Ectodermal cell (in vitro differentiated cells): ENCODE data around the gene ZSWIM6.

ENCODE experiments used
- H3K27ac ChIP-seq: 2 replicates; pipeline ENCODE4 v1.7.0; 2013; ENCODE audit warnings: mild to moderate bottlenecking, low read depth, low read length; ENCODE audit not compliant: insufficient read depth, poor library complexity, severe bottlenecking
- H3K27me3 ChIP-seq: 2 replicates; pipeline ENCODE4 v1.7.0; 2013; ENCODE audit warnings: mild to moderate bottlenecking, low read length; ENCODE audit not compliant: insufficient read depth, control insufficient read depth, poor library complexity, severe bottlenecking
- H3K36me3 ChIP-seq: one replicate; pipeline ENCODE4 v1.7.0; 2013; ENCODE audit warnings: low read length; ENCODE audit not compliant: control insufficient read depth, insufficient read depth
- H3K4me1 ChIP-seq: one replicate; pipeline ENCODE4 v1.7.0; 2013; ENCODE audit warnings: low read length; ENCODE audit not compliant: control insufficient read depth, insufficient read depth
- H3K4me3 ChIP-seq: 2 replicates; pipeline ENCODE4 v1.7.0; 2013; ENCODE audit warnings: low read depth, low read length, control low read depth; ENCODE audit not compliant: insufficient read depth
- H3K9me3 ChIP-seq: 2 replicates; pipeline ENCODE4 v1.7.0; 2013; ENCODE audit warnings: mild to moderate bottlenecking, low read length, moderate library complexity; ENCODE audit not compliant: control insufficient read depth
- WGBS, 2 experiments: methylation state at CpG; one replicate each; pipeline ENCODE4 v1.1.7; 2013; ENCODE audit warnings: missing lambda C conversion rate in 2 of 2; 5-methylcytosine and 5-hydroxymethylcytosine counted together

The ZSWIM6 gene

DNA sequence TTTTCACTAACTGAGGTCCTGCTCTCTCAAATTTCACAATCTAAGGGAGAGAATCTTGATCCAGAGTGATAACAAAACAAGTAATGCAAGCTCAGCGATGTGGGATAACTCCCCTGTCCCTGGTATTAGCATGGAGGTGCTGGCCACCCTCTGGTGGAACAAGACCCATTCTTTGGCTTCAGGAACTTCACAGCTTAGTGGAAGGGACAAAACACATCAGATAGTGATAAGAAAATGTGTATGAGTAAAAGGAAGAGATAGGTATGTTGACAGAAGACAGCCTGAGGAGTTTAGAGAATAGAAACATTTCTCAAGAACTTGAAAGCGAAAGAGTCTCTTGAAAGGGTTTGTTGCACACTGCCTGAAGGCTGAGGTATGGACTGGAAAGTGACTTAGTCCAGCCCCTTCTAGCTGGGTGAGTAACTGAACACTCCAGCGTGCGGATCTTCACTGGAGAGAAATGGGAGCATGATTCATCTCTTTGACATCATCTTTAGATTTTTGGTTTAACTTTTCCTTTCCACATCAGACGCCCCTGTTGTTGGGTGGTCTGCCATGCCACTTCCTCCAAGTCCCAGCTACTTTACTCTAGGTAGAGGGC is 25.4 kb upstream of the ZSWIM6 start:
- Histone ChIP-seq H3K27ac (no peak overlapping the region), H3K36me3 (no peaks in the 10 kb centered on the region), H3K9me3 (no peaks in the 10 kb centered on the region), H3K4me1 (peaks cover 7% of the 10 kb centered on the region), H3K4me3 (no peak overlapping the region), H3K27me3 (no peaks in the 10 kb centered on the region)
- 92 to 94% methylated on average over 4 to 5 of the region's 5 CpGs for WGBS, 2 experiments

DNA sequence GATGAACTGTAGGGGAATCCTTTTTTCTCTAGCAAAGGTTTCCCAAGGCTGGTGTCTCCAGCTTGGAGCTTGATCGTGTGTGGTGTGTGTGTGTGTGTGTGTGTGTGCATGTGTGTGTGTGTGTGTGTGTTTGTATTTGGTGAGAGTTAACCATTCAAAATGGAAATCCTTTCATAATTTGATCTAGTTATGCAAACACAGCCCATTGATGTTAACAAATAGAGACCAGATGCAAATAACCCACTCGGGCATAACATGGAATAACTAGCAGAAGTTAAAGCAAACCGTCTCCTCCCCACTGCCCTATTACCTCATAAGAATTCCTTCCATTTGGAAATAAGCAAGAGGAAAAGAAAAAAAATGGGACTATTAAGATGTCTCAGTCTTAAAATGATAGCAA is 24.9 kb upstream of the ZSWIM6 start:
- Histone ChIP-seq H3K27me3 (no peaks in the 10 kb centered on the region), H3K36me3 (no peaks in the 10 kb centered on the region), H3K4me1 (peaks cover 4% of the 10 kb centered on the region), H3K9me3 (no peaks in the 10 kb centered on the region), H3K4me3 (no peak overlapping the region), H3K27ac (no peak overlapping the region)
- 85 to 100% methylated on average over 1 to 2 of the region's 3 CpGs for WGBS, 2 experiments

- no peak overlapping the region for H3K27ac ChIP-seq
- WGBS, 2 experiments, result 94% methylated on average over 1 of the region's 1 CpG
These were observed 24.4 kb upstream of the ZSWIM6 start for GRCh38 chr5:61307611-61308010.

DNA sequence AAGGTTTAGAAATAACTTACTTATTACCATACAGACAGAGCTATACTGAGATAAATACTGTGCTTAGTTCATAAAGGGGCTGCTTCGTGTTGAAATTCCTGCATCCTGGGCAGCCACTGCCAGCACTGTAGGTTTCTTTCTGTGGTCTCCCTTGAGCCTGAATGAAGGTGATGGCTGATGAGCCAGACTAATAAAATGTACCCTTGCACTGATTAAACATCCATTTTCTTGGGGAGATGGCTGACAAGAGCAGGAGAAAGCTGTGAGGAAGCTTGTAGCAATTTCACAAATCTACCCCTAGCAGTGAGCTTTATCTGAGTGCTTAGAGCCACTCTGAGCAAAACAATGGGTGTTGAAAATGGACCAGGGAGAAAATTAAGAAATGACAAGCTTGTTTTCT is 23.3 kb upstream of the ZSWIM6 start:
- peaks cover 4% of the 10 kb centered on the region for H3K4me1 ChIP-seq
- WGBS, 2 experiments, result 73 to 79% methylated on average over 1 of the region's 1 CpG
- H3K27ac ChIP-seq, result no peak overlapping the region
- H3K27me3 ChIP-seq, result no peaks in the 10 kb centered on the region
- H3K4me3 ChIP-seq, result no peak overlapping the region
- H3K36me3 ChIP-seq, result no peaks in the 10 kb centered on the region
- H3K9me3 ChIP-seq, result no peaks in the 10 kb centered on the region

More at GRCh38 chr5:61307611-61308010, 24.4 kb upstream of the ZSWIM6 start:
- H3K9me3 ChIP-seq, result no peaks in the 10 kb centered on the region
- no peaks in the 10 kb centered on the region for H3K36me3 ChIP-seq
- peaks cover 4% of the 10 kb centered on the region for H3K4me1 ChIP-seq
- H3K27me3 ChIP-seq, result no peaks in the 10 kb centered on the region
- H3K4me3 ChIP-seq, result no peak overlapping the region

- no peak overlapping the region for H3K27ac ChIP-seq
- H3K4me1 ChIP-seq, result peaks cover 4% of the 10 kb centered on the region
- H3K27me3 ChIP-seq, result no peaks in the 10 kb centered on the region
- H3K36me3 ChIP-seq, result no peaks in the 10 kb centered on the region
- no peak overlapping the region for H3K4me3 ChIP-seq
- no peaks in the 10 kb centered on the region for H3K9me3 ChIP-seq
- 76 to 80% methylated on average over 5 of the region's 5 CpGs for WGBS, 2 experiments
These were observed 22.9 kb upstream of the ZSWIM6 start for GRCh38 chr5:61309115-61309514.

DNA sequence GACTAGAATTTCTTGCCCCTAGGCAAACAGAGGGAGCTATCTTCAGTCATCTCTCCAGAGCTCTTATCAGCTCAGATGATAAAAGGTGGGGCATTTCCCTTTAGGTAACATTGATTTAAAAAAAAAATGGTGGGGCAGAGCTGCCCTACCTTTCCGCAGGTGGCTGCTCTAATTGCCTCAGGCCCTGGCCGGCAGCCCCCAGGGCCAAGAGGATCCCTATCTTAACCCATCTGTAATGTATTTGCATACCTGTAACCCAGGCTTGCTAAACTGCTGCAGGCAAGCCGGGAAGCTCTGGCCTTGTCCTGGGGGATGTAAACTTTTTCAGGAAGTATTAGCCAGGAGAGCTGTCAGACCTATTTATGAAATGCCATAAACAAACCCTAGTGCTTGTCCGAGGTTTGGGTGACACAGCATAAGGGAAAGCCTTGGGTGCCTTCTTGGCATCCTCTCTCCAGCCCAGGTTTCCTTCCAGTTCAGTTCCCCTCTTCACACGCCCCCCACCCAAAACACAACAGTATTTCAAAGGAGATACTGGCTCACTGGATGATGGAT is 20.9 kb upstream of the ZSWIM6 start:
- Histone ChIP-seq H3K9me3 (no peaks in the 10 kb centered on the region), H3K4me3 (no peak overlapping the region), H3K4me1 (peaks cover 4% of the 10 kb centered on the region), H3K27ac (no peak overlapping the region), H3K27me3 (no peaks in the 10 kb centered on the region), H3K36me3 (no peaks in the 10 kb centered on the region)
- 73 to 80% methylated on average over 5 of the region's 5 CpGs for WGBS, 2 experiments

DNA sequence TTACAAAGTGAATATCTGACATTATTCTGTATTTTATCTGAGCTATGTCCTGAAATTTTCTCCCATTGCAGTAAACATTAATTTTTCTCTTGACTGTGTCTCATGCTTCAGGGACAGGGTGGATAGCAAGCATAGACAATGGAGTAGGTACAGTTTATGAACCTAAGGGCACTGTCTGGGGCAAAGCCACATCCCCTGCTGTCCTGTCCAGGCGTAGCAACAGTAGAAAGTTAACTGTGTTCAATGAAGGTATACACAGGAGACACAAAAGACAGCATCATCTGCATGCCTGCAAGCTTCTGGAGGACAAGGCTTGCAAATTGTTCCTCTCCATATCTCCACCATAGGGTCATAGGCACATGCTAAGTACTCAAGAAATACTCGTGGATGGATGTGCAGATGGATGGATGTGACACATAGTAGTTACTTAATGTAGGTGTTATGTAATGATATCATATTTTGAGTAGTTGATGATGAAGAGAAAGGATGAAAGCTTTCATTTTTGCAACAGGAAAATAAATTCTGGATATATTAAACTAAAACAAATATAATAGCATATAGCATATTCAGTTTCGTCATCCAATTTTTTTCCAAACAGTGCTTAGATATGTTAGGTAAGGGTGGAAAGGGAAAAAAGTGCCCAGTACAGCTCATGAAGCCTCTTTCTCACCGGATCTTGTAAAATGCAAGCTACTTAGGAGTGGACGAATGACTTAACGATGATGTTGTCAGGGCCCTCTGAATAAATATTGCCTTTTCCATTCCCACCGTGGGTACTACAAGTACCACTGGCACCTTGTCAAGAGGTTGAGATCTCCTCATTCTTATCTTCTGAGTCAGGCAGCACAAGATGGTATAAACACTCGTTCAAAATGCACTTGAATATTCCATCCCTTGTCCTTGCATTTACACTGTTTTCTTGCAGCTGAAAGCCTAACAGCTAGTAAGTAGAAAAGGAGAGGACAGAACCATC is 19.9 kb upstream of the ZSWIM6 start:
- WGBS, 2 experiments, result 89 to 93% methylated on average over 8 of the region's 8 CpGs
- no peak overlapping the region for H3K27ac ChIP-seq

DNA sequence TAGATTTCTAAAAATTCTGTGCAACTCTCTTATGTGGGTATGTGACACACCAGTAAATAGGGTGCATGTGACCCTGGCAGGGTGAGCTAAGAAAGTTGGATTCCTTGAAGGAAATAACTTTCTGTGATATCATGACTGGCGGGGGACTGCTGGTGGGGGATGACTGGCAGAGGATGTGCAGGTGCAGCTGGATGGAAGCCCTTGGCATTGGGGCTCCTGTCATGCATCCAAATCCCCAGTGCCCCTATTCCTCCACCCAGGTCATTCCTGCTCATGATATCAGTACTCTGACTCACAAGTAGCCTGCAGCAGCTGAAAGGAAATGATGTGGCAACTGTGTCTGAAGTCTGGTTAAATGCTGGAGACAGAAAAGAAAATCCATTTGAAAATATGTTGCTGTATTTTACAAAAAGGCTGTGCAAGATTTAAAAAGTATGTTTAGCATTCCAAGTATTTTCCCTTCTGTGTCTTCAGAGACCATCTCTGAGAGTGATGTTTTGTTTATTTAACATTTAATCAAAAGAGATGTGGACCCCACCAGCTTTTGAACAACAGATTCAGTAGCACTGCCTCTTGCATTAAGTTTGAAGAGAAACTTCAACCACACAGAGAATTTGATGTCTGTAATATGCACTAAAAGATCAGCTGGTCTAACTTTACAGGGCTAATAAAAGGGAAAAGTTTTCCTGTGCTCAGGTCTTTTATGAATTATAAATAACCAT is 17.9 kb upstream of the ZSWIM6 start:
- no peak overlapping the region for H3K27ac ChIP-seq
- 87 to 90% methylated on average over 1 of the region's 1 CpG for WGBS, 2 experiments

More for the DNA sequence above, 19.9 kb upstream of the ZSWIM6 start:
- H3K36me3 ChIP-seq, result no peaks in the 10 kb centered on the region
- no peak overlapping the region for H3K4me3 ChIP-seq
- H3K9me3 ChIP-seq, result no peaks in the 10 kb centered on the region
- peaks cover 4% of the 10 kb centered on the region for H3K4me1 ChIP-seq
- no peaks in the 10 kb centered on the region for H3K27me3 ChIP-seq

DNA sequence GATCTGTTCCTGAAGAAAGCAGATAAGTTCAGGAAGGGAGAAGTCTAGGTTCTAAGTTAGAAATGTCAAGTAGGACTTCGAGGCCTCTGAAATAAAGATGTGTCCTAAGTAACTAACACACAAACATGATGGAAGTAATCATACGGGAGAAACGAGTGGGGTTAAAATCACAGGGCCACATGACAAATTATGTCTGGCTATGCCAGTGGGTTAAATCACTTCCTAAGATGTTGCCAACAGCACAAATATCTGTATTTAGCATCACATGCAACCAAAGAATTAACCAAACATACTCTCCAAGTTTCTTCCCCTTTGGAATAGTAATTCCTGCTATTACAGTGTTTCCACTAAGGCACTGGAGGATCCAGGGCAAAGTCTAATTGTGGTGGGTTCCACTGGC is 13.7 kb upstream of the ZSWIM6 start:
- no peaks in the 10 kb centered on the region for H3K9me3 ChIP-seq
- H3K27ac ChIP-seq, result no peak overlapping the region
- H3K27me3 ChIP-seq, result no peaks in the 10 kb centered on the region
- no peaks in the 10 kb centered on the region for H3K4me1 ChIP-seq
- no peak overlapping the region for H3K4me3 ChIP-seq
- 100% methylated on average over 3 of the region's 3 CpGs for WGBS, 2 experiments
- no peaks in the 10 kb centered on the region for H3K36me3 ChIP-seq

More for the DNA sequence above, 17.9 kb upstream of the ZSWIM6 start:
- Histone ChIP-seq H3K4me1 (peaks cover under 1% of the 10 kb centered on the region), H3K9me3 (no peaks in the 10 kb centered on the region), H3K27me3 (no peaks in the 10 kb centered on the region), H3K36me3 (no peaks in the 10 kb centered on the region), H3K4me3 (no peak overlapping the region)
